HG03571 (cell line): ENCODE measurements around the gene SLC20A1.
"Not testable (repeated sequence)": the region's sequence is repeated elsewhere in the genome, so short reads cannot be mapped to it uniquely, and the experiment has no call there.

Experiments used
- ATAC-seq: cut with Tn5 transposase; IDR thresholded peaks from one replicate; pipeline ENCODE4 v1.9.1; 2021; ENCODE audit not compliant: unreplicated experiment

Gene SLC20A1

DNA sequence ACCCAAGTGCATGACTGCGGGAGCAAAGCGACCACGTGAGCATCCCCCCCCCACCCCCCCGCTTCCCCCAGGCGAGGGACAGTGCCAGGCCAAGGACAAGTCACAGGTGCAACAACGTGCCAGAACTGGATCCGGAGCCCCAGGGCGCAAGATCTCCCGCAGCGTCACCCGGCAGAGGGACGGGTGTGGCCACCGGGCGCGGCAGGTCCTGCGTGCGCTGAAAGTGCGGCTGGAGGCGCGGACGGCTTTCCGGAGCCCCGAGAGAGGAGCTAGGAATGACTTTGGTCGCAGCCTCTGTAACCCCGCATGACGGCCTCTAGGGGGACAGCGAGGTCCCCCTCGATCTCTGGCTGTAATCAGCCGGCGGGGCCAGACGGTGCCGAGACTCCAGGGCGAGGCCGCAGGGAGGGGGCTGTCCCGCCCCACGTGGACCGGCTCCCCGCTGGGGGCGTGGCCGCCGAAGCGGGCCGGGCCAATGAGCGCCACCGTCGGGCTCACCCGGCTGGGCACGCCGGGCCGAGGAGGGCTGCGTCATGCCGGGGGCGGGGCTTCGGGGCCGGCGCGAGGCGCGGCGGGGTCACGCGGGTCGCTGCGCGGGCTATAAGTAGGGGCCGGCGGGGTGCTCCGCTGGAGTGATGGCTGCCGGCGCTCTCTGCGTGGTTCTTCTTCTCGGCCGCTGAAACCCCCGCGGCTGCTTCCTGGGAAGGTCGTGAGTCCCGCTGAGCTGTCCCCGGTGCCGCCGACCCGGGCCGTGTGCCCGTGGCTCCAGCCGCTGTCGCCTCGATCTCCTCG is at the start of gene SLC20A1:
Gene SLC20A1, plus strand, starts transcription at position 630 of the 792 bp plus-strand sequence. CDS start 890 bp downstream, outside the sequence.
- peak; percentile 85 for ATAC-seq

GRCh38 chr2:112597537-112598322 is 48.0 kb upstream of the SLC20A1 start:
- no peak for ATAC-seq

- ATAC-seq, result no peak
Observed at GRCh38 chr2:112600634-112601033, 45.1 kb upstream of the SLC20A1 start.

DNA sequence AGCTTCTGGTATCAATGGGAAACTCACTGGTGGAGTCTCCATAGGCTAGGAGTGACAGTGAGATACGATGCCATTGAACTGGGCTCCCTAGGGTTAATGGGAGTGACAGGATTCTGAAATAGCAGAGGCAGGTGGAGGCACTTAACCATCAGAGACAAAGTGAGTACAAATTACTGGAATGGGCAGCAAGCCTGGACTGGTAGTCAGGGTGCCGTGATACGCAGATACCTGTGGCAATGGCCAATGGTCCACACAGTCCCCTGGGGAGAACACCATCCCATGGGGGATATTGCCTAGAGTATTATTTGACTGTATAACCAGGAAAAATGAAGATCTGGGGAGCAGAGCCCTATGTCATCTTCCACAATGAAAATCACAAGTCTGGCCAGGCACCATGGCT is 44.0 kb upstream of the SLC20A1 start:
- no peak for ATAC-seq

- no peak for ATAC-seq
Observed at GRCh38 chr2:112602917-112603316, 42.8 kb upstream of the SLC20A1 start.

DNA sequence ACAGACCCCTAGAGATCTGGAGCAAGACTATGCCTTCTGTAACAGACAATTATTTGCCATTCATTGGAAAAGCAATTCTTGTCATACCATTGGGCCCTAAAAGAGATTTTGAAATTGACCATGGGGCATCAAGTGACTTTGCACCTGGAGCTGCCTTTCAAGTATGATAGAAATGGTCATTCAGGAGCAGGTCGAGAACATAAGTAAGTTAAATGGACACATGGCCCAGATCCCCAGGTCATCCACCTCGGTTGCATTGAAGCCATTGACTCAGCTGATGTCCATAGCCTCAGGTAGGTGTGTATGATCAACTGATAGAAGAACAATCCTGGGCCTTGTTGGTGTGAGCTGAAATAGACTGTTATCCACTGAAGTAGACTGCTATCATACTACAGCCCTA is 42.0 kb upstream of the SLC20A1 start:
- ATAC-seq, result no peak

GRCh38 chr2:112604952-112605351 is 40.8 kb upstream of the SLC20A1 start:
- ATAC-seq, result no peak

DNA sequence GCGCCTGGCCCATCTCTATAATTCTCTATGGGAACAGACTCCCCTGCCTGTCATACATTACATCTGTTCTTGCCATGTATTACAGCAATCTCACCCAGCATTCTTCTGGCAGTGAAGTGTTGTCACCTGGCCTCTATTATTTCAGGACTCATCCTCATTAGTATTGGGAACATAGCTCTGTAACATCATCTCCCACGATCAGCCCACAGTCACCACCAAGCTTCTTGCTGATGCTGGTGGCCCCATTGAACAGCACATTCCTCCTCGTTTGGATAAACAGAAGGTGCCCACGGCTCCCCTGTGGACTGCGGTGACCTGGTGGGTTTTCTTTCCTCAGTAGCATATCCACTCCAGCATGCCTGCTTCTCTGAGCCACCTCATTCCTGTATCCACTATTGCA is 39.8 kb upstream of the SLC20A1 start:
- no peak for ATAC-seq

DNA sequence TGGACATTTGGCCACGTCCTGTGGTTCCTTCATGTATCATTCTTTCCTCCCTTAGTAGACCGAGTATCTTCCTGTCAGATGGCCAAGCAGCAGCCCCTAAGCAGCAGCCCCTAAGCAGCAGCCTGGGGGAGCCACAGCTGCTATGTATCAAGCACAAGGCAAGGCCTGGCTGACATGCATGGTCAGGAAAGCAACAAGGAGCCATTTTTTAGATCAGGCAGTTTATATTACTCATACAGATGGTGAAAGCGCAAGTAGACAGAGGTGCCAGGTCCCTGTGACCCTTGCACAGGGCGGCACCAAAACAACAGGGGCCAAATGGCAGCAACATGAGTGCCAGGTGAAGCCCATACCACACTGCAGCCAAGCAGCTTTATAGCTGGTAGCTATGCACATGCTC is 39.2 kb upstream of the SLC20A1 start:
- ATAC-seq, result no peak

GRCh38 chr2:112607680-112608438 is 37.9 kb upstream of the SLC20A1 start:
- no peak for ATAC-seq

DNA sequence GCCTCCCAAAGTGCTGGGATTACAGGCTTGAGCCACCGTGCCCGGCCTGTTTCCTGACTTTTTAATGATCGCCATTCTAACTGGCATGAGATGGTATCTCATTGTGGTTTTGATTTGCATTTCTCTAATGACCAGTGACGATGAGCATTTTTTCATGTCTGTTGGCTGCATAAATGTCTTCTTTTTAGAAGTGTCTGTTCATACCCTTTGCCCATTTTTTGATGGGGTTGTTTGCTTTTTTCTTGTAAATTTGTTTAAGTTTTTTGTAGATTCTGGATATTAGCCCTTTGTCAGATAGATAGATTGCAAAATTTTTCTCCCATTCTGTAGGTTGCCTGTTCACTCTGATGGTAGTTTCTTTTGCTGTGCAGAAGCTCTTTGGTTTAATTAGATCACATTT is 36.4 kb upstream of the SLC20A1 start:
- not testable (repeated sequence) for ATAC-seq

DNA sequence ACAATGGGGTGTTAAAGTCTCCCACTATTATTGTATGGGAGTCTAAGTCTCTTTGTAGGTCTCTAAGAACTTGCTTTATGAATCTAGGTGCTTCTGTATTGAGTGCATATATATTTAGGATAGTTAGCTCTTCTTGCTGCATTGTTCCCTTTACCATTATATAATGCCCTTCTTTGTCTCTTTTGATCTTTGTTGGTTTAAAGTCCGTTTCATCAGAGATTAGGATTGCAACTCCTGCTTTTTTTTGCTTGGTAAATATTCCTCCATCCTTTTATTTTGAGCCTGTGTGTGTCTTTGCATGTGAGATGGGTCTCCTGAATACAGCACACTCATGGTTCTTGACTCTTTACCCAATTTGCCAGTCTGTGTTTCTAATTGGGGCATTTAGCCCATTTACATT is 33.5 kb upstream of the SLC20A1 start:
- ATAC-seq, result not testable (repeated sequence)

GRCh38 chr2:112614201-112614840 is 31.4 kb upstream of the SLC20A1 start:
- ATAC-seq, result no peak

GRCh38 chr2:112615051-112615450 is 30.7 kb upstream of the SLC20A1 start:
- ATAC-seq, result no peak

DNA sequence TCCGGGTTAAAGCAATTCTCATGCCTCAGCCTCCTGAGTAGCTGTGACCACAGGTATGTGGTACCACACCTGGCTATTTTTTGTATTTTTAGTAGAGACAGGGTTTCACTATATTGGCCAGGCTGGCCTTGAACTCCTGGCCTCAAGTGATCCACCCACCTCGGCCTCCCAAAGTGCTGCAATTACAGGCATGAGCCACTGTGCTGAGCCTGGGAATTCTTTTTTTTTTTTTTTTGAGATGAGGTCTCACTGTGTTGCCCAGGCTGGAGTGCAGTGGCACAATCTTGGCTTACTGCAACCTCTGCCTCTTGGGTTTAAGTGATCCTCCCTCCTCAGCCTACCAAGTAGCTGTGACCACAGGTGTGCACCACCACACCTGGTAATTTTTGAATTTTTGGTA is 29.9 kb upstream of the SLC20A1 start:
- ATAC-seq, result not testable (repeated sequence)

GRCh38 chr2:112618383-112618782 is 27.4 kb upstream of the SLC20A1 start:
- ATAC-seq, result no peak

DNA sequence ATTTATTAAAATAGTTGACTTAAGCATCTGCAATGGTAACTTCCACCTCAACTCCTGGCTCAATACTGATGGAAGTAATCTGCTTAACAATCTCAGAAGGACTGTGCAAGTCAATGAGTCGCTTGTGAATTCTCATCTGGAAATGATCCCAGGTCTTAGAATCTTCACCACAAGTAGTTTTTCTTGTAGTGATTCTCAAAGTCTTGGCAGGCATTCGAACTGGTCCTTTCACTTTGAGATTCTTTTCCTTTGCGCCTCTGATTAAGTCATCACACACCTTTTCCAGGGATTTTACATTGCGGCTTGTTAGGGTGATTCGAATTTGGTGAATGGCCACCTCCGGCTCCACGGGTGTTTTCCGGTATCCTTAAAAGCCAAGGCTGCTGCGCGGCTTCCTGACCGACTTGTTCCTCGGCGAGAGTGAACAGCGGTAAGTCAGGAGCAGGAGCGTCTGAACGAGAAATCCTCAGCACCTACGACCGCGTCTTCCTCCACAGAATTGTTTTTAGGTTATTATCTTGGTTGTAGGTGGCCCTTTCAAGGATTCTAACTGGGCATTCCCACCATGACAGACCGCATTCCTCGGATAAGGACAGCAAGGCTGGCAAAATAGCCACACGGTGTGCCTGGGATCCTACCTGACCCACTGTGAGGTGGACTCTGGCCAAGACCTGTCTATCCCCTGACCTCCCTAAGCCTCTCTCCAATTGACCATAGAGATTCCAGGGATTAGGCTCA is 23.8 kb upstream of the SLC20A1 start:
- no peak for ATAC-seq

DNA sequence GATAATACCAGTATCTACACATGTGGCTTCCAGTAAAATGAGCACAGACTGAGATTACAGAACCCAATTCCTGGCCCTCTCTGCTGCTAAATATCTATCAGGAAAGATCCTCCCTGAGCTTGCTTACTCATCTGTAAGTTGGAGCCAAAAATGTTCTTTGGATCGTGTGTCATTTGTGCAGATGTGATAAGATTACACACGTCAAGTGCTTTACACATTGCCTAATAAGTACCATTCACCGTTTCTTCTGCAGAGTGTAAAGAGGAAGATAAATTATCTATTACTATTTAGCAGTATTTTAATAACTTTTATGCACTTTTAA is 23.2 kb upstream of the SLC20A1 start:
- no peak for ATAC-seq

DNA sequence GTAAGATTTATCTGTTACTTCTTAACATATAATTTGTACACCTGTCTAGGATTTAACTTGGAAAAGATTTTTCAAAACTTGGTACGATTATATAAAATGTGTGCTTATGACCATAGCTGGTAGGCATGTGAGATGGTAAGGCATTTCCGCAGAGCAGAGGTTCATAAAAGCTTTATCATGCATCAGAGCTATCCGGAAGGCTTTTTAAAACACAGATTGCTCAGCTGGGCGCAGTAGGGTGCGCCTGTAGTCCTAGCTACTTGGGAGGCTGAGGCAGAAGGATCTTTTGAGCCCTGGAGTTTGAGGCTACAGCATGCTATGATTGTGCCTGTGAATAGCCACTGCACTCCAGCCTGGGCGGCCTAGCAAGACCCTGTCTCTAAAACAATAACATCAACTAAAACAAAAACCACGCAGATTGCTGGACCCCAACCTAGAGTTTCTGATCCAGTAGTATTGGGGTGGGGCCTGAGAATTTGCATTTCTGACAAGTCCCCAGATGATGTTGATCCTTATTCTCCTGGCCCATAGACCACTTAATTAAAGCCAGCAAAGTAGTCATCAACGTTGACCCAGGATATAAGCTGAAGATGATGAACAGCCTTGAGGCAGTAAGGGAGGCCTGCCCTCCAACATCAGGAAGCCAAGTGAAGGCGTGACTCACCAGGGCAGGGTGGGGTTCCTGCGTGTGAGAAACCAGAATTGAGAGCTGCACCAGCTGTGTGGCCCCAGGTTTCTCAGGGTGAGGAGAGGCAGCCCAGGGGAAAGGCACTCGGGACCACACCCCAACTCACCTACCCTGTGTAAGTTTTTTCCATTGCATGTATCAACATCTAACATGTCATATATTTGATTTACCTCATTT is 21.6 kb upstream of the SLC20A1 start:
- no peak for ATAC-seq
